GM21786 (cell line): ENCODE data around the gene TBCD.

ENCODE experiments used
- ATAC-seq: cut with Tn5 transposase; IDR thresholded peaks from one replicate; pipeline ENCODE4 v1.9.1; 2021; ENCODE audit not compliant: unreplicated experiment

TBCD gene

GRCh38 chr17:82751571-82752370, at the start of gene TBCD:
Gene TBCD, plus strand, starts transcription at chr17:82752065. Its CDS starts 129 bp downstream, at chr17:82752194.
- peak; percentile 72 for ATAC-seq

DNA sequence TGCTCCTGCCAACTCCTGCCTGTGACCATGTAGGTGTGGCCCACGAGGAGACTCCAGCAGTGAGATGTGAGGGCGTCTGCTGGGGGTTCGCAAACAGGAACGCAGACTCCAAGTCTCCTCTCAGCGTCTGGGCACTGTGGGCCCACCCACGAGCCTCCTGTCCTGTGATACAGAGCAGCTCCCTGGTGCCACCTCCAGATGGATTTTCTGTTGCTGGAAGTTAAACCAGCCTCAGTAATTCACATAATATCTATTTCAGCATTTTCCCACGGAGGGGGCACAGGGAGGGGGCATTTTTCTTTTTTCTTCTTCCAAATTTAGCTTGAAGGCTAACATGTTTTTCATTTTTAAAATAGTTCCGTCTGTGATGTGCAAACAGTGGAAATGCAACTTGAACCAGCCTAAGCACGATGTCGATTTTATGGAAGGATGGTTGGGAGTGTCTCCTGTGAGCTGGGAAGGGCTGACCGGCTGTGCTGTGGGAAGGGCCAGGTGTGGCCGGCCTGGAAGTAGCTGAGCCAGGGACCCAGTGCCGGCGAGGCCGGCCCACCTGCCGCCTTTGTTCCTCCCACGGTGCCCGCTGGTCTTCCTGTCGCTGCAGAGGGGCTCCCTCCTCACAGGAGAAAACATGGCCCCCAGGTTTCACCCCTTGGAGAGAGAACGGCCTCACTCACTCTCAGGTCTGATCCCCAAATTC, 49.5 kb upstream of the TBCD start:
- no peak for ATAC-seq

GRCh38 chr17:82703036-82703745, 48.7 kb upstream of the TBCD start:
- no peak for ATAC-seq

DNA sequence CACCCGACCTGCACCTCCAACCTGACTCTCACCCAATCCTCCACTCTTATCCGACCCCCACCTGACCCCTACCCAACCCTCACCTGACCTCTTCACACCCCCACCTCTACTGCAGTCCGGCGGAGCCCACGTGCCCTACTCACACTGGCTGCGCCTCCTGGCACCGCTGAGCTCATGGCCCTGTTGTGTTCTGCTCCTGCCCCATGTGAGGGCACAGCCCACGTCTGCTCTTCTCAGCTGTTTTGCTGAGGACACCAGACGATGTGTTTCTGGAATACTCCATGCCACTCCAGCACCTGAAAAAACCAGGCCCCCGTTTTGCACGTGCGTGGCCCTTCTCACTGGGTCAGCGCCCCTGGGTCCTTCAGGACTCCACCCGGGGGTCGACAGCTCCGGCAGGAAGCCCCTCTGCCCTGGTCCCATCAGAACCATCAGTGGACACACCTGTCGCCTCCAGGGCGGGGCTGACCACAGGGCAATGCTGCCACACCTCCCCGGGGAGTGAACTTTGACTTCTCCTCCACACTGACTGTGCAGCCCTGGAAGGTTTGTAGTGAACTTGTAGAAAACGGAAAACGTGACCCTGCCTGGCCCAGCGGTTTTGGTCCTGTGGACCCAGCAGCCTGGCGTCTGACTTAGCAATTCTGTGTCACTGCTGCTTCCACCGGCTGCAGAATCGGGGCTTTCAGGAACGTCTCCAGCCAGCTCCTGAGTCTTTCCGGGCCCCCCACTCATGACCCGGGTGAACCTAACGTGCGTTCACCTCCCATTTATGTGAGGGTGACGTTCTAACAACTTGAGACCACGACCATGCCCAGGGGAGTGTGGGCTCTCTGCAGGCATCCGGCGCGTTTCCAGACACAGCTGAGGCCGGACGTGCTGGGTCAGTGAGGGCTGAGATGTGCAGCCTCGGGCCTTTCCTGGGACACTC, 47.7 kb upstream of the TBCD start:
- ATAC-seq, result no peak

- no peak for ATAC-seq
These were observed 47.0 kb upstream of the TBCD start for GRCh38 chr17:82704886-82705285.

DNA sequence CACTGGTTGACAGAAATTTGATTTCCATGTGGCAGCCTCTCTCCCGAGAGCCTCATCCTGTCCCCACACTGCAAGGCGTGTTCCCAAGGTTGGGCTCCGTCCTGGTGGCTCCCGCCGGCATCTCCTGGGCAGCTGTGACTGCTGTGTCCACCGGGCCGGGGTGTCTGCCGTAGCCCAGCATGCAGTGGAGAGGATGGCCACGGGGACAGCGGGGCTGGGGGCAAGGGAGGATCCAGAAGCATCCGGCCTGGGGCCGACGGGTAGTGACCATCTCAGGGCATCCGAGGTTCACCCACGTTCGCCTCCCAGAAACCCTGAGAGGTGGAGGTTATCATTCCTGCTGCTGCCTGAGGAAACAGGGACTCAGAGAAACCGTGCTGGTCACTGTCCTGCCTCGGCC, 46.1 kb upstream of the TBCD start:
- ATAC-seq, result no peak

DNA sequence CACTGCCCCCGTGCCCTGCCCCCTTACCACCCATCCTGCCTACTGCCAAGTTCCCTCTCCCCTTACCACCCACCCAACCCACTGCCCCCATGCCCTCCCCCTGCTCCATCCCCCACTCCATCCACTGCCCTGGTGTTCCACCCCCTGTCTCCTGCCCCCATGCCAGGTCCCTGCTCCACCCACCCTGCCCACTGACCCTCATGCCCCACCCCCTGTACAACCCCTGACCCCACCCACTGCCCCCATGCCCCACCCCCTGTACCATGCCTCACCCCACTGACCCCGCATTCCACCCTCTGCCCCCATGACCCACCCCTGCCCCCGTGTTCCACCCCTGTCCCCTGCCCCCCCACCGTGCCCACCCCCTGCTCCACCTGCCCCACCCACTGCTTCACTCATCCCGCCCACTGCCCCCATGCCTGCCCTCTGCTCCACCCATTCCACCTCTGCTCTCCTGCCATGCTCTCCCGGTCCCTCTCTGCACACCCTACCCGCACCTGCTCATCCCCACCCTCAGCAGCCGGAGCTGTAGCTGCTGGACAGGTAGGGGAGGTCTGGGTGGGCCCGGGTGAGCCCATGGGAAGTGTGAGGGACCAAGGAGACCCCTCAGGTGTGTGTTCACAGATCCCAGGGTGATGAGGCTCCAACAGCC, 42.7 kb upstream of the TBCD start:
- ATAC-seq, result no peak

GRCh38 chr17:82709676-82710498, 42.0 kb upstream of the TBCD start:
- no peak for ATAC-seq

DNA sequence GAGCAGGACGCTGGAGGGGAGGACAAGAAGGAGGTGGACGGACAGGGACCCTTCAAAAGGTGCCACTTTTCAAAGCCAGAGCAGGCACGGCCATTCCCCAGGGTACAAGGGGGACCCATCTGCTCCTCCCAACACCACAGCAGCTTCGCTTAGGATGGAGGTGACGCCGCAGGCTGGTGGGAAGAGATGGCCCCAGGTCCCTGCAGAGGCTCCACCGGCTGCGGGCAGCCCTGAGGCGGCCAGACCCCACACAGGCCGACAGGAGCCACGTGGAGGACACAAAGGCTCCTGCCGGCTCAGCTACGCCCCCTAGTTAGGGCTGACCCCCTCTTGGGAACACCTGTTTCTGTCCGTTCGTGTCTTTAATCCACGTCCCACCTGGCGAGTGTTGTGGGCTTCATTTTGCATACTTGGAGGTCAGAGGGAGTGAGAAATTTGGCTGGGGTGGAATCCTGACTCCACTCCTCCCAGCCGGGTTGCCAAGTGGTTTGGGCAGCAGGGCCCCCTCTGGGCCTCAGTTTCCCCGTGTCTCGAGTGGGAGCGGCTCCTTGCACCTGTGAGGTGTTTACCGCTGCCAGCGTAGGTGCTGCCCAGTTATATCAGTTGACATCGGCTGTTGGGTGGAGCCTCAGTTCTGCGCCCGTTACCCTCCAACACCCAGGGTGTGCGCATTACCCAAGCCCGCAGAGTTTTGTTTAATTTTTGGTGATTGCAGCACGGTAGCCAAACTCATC, 41.2 kb upstream of the TBCD start:
- no peak for ATAC-seq

- no peak for ATAC-seq
These were observed 38.7 kb upstream of the TBCD start for GRCh38 chr17:82713071-82713723.

DNA sequence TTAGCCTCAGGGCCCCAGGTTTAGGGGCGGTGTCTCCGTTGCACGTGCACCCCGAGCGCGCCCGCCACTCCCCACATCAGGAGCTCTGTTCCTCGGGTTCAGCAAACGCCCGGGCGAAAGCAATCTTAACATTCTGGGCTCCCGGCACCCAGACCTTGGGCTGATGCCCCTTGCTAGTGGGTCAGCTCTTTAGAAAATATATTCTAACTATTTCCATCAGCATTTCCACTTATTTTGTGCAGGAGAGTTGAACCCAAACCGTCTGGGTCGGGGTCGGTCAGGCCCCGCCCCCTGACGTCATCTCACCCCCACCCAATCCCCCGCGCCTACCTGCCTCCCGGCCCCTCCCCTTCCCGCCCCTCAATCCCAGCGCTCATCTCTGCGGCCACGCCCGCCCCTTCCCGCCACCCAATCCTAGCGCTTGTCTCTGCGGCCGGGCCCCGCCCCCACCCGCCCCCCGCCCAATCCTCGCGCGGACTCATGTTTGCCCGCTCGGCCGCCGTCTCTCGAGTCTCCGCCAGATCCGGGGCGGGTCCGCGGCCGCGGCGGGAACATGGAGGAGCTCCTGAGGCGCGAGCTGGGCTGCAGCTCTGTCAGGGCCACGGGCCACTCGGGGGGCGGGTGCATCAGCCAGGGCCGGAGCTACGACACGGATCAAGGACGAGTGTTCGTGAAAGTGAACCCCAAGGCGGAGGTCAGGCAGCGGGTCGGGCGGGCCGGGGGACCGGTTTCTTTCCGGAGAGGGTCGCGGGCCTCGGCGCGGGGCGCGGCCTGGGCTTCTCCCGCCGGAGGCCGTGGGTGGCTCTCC, 35.5 kb upstream of the TBCD start, which contains the start of gene FN3KRP:
TSS of gene FN3KRP (plus strand) at position 504 of the 808 bp plus-strand sequence. CDS start at position 554, 50 bp downstream.
- ATAC-seq, result peak; percentile 69

GRCh38 chr17:82718986-82719685, 32.7 kb upstream of the TBCD start:
- no peak for ATAC-seq

- no peak for ATAC-seq
These were observed 31.7 kb upstream of the TBCD start for GRCh38 chr17:82720204-82720603.

- ATAC-seq, result no peak
These were observed 29.4 kb upstream of the TBCD start for GRCh38 chr17:82722341-82723013.

- ATAC-seq, result no peak
These were observed 28.6 kb upstream of the TBCD start for GRCh38 chr17:82723169-82723807.

DNA sequence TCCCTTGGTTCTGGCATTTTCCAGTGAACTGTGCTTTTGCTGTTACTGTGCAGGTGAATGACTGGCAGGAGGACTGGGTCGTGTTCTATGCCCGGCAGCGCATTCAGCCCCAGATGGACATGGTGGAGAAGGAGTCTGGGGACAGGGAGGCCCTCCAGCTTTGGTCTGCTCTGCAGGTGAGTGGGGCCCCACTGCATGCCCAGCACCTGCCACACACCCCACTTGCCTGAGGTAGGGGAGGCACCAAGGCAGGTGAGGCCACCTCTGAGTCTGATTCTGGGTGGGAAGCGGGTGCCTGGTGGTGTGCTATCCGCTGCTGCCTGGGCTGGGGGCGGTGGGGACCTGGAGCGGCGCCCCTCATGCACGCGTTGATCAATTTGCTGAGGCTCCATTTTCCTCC, 25.4 kb upstream of the TBCD start:
- ATAC-seq, result no peak
